ENCODE measurements around the gene KRT7.
"Not testable (repeated sequence)": the region's sequence is repeated elsewhere in the genome, so short reads cannot be mapped to it uniquely, and the experiment has no call there.

GRCh38 chr12:52287816-52288805 lies 55.1 kb downstream of the KRT7 start:
- TF ChIP-seq CTCF (IDR thresholded peaks at IDR 0.05); EZH2 (IDR thresholded peaks at IDR 0.05; ENCODE audit: borderline replicate concordance, insufficient read depth, low read depth, low read length, poor library complexity, severe bottlenecking): not testable (repeated sequence)
